Esophagus muscularis mucosa (tissue), 4 donors: ENCODE results near the gene DNTTIP2. TPM values are rescaled to one million over a fixed set of nuclear protein-coding genes. Genes with fewer than 3 reads are reported as not detected.
A peak's percentile ranks its signal among the peaks of the same experiment; 100 is the strongest.
"Not testable (repeated sequence)": the region's sequence is repeated elsewhere in the genome, so short reads cannot be mapped to it uniquely, and the experiment has no call there.

Source experiments
- DNase-seq: peaks from one replicate; pipeline ENCODE4 v3.0.0-alpha.2; 2017; ENCODE audit errors: extremely low spot score
- H3K27ac ChIP-seq, 4 donors: fragments of 200-600 bp; sonication (generic); replicated peaks in 1 of 4; 1 replicate in 3 of 4; 2 replicates in 1 of 4; pipeline ENCODE4 v1.5.1; 2016 to 2019; ENCODE audit warnings: mild to moderate bottlenecking in 1 of 4
- H3K27me3 ChIP-seq, 4 donors: fragments of 200-600 bp; sonication (generic); one replicate each; pipeline versions ENCODE4 v1.5.1 to v1.6.0; 2016 to 2019
- H3K36me3 ChIP-seq, 4 donors: fragments of 200-600 bp; sonication (generic); one replicate each; pipeline ENCODE4 v1.5.1; 2016 to 2019
- H3K4me1 ChIP-seq, 4 donors: fragments of 200-600 bp; sonication (generic); one replicate each; pipeline ENCODE4 v1.5.1; 2016 to 2019
- H3K4me3 ChIP-seq, 4 donors: fragments of 200-600 bp; sonication (generic); 1 replicate in 2 of 4; 2 replicates in 2 of 4; pipeline ENCODE4 v1.5.1; 2016 to 2019; ENCODE audit warnings: mild to moderate bottlenecking in 4 of 4, moderate library complexity in 1 of 4
- H3K9me3 ChIP-seq, 4 donors: fragments of 200-600 bp; sonication (generic); 1 replicate in 3 of 4; 2 replicates in 1 of 4; pipeline ENCODE4 v1.5.1; 2016 to 2019
- CTCF ChIP-seq, 3 experiments: fragments of 200-600 bp in 2 of 3; fragments of 450-650 bp in 1 of 3; sonication (generic) in 2 of 3; IDR thresholded peaks; one replicate each; pipeline ENCODE4 v1.5.1; 2017 to 2019; ENCODE audit warnings: antibody characterized with exemption in 3 of 3, mild to moderate bottlenecking in 2 of 3, moderate library complexity in 1 of 3
- EP300 ChIP-seq: sonication (generic); formaldehyde crosslinking; IDR thresholded peaks from one replicate; pipeline ENCODE4 v1.6.1; 2017; ENCODE audit warnings: antibody characterized with exemption
- POLR2A ChIP-seq: fragments of 450-650 bp; IDR thresholded peaks from one replicate; pipeline ENCODE4 v1.6.1; 2017; ENCODE audit warnings: antibody characterized with exemption, moderate library complexity, mild to moderate bottlenecking, low read depth
- POLR2AphosphoS5 ChIP-seq, 2 donors: sonication (generic); formaldehyde crosslinking; IDR thresholded peaks; one replicate each; pipeline ENCODE4 v1.6.1; 2017; ENCODE audit warnings: antibody characterized with exemption in 2 of 2
- WGBS: methylation state at CpG from one replicate; pipeline ENCODE4 v1.1.5; 2018; 5-methylcytosine and 5-hydroxymethylcytosine counted together
- intact Hi-C: fragments of 100-400 bp; cut with DNase I; formaldehyde crosslinking; loops from one replicate; pipeline ENCODE4 v1.15.1; 2023
- total RNA-seq, 4 donors: library from RNA; depleted of rRNA; stranded (reverse); fragments of >200 nt; gene quantifications; one replicate each; pipeline versions ENCODE4 v1.1.0 to v1.2.1, GENCODE V29; 2016

DNTTIP2 gene
- total RNA-seq, 4 donors from 2014 or later = 23.3 to 43.4 (median 31.4) TPM

- 78% methylated on average over 3 of the region's 3 CpGs for WGBS
- Histone ChIP-seq H3K4me3 (no peak overlapping the region), H3K27ac (no peak overlapping the region), H3K27me3 (no peaks in the 10 kb centered on the region), H3K4me1 (peaks cover 22 to 29% (median 29%) of the 10 kb centered on the region in 4 donors), H3K36me3 (peaks cover 73 to 86% (median 82%) of the 10 kb centered on the region in 4 donors), H3K9me3 (no peaks in the 10 kb centered on the region)
- intact Hi-C loops = no loop called here
- no peak for TF ChIP-seq POLR2AphosphoS5 (IDR thresholded peaks at IDR 0.05)
- peak in 1 of 3 experiments; percentile 51 for TF ChIP-seq CTCF (IDR thresholded peaks at IDR 0.05)
- DNase-seq = no peak
Observed at GRCh38 chr1:93874025-93874651, 4.9 kb downstream of the DNTTIP2 start.

- WGBS = 64% methylated on average over 4 of the region's 4 CpGs
- Histone ChIP-seq H3K4me1 (peaks cover 5 to 8% (median 7%) of the 10 kb centered on the region in 4 donors), H3K27me3 (no peaks in the 10 kb centered on the region), H3K4me3 (no peak overlapping the region), H3K27ac (no peak overlapping the region), H3K9me3 (no peaks in the 10 kb centered on the region), H3K36me3 (peaks cover 74 to 92% (median 85%) of the 10 kb centered on the region in 4 donors)
- DNase-seq = no peak
- intact Hi-C loops = no loop called here
- TF ChIP-seq POLR2A (no peak), POLR2AphosphoS5 (IDR thresholded peaks at IDR 0.05) (no peak), EP300 (no peak), CTCF (IDR thresholded peaks at IDR 0.05) (no peak)
Observed at GRCh38 chr1:93871366-93871765, 7.6 kb downstream of the DNTTIP2 start.

- DNase-seq = no peak
- Histone ChIP-seq H3K9me3 (no peaks in the 10 kb centered on the region), H3K27ac (no peak overlapping the region), H3K4me3 (no peak overlapping the region), H3K4me1 (no peaks in the 10 kb centered on the region), H3K36me3 (peaks cover 63 to 76% (median 70%) of the 10 kb centered on the region in 4 donors), H3K27me3 (no peaks in the 10 kb centered on the region)
- 90% methylated on average over 5 of the region's 5 CpGs for WGBS
- TF ChIP-seq POLR2A = no peak
- TF ChIP-seq POLR2AphosphoS5 (IDR thresholded peaks at IDR 0.05) = no peak
- no peak for TF ChIP-seq CTCF (IDR thresholded peaks at IDR 0.05)
- TF ChIP-seq EP300 = no peak
- intact Hi-C loops = no loop called here
Observed at GRCh38 chr1:93869653-93870052, 9.4 kb downstream of the DNTTIP2 start.

GRCh38 chr1:93868492-93868891 is 10.5 kb downstream of the DNTTIP2 start:
- H3K4me3 ChIP-seq, H3K27ac ChIP-seq, DNase-seq, intact Hi-C loops, H3K4me1 ChIP-seq, H3K27me3 ChIP-seq, H3K9me3 ChIP-seq: not testable (repeated sequence)
- peaks cover 51 to 64% (median 59%) of the 10 kb centered on the region in 4 donors for H3K36me3 ChIP-seq
- WGBS = 100% methylated on average over 1 of the region's 1 CpG

- Histone ChIP-seq H3K9me3 (no peaks in the 10 kb centered on the region), H3K36me3 (peaks cover 20 to 32% (median 26%) of the 10 kb centered on the region in 4 donors), H3K4me3 (no peak overlapping the region), H3K4me1 (no peaks in the 10 kb centered on the region), H3K27me3 (no peaks in the 10 kb centered on the region), H3K27ac (no peak overlapping the region)
- 92% methylated on average over 5 of the region's 5 CpGs for whole genome bisulfite sequencing
- TF ChIP-seq CTCF (IDR thresholded peaks at IDR 0.05) = no peak
- TF ChIP-seq POLR2A = no peak
- no peak for TF ChIP-seq EP300
- DNase-seq = no peak
- intact Hi-C loops = no loop called here
Observed at GRCh38 chr1:93865253-93865652, 13.8 kb downstream of the DNTTIP2 start.
